Measurements from ENCODE around the gene BCAR1. TPM values are rescaled to one million over a fixed set of nuclear protein-coding genes. Genes with fewer than 3 reads are reported as not detected.
"Not testable (repeated sequence)": the region's sequence is repeated elsewhere in the genome, so short reads cannot be mapped to it uniquely, and the experiment has no call there.

The BCAR1 gene
- total RNA-seq, 1 donor from 2014 or later: 125 TPM

DNA sequence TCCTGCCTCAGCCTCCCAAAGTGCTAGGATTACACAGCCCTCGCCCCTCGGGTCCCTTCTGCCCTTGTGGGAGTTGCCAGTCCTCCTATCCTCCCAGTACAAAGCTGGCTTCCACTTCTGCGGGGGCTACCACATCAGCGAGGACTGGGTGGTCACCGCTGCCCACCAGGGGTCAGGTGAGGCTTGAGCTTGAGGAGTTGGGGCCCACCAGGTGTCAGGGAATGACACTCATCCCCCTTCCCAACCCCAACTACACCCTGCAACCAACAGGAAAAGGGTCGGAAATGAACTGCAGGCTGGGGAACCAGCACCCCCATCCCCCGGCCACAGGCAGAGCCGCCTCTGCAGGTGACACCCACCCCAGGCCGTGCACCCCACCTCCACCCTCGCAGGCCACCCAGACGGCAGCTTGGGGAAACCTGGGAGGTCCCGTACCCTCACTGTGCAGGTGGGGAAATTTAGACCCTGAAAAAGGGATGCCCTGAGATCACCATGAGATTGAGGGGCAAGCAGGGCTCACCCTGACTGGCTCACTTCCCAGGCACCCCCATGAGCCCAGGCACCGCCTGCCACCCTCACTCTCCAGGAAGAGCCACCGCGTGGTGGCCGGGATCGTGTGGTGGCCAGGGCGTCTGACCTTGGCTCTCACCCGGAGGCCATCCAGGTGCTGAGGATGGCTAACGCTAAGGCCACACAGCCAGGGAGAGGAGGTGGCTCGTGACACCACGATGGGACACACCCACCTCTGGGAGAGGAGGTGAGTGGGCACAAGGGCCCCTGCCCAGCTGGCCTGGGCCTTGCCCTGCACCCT, 24.7 kb downstream of the BCAR1 start:
- H3K4me3 ChIP-seq (ENCODE audit: low read depth, low read length): no peak overlapping the region
- DNase-seq (ENCODE audit: low read depth): no peak
- TF ChIP-seq, protein P1, sequence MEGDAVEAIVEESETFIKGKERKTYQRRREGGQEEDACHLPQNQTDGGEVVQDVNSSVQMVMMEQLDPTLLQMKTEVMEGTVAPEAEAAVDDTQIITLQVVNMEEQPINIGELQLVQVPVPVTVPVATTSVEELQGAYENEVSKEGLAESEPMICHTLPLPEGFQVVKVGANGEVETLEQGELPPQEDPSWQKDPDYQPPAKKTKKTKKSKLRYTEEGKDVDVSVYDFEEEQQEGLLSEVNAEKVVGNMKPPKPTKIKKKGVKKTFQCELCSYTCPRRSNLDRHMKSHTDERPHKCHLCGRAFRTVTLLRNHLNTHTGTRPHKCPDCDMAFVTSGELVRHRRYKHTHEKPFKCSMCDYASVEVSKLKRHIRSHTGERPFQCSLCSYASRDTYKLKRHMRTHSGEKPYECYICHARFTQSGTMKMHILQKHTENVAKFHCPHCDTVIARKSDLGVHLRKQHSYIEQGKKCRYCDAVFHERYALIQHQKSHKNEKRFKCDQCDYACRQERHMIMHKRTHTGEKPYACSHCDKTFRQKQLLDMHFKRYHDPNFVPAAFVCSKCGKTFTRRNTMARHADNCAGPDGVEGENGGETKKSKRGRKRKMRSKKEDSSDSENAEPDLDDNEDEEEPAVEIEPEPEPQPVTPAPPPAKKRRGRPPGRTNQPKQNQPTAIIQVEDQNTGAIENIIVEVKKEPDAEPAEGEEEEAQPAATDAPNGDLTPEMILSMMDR (conservative IDR thresholded peaks at IDR 0.05; ENCODE audit: low read depth, low read length): no peak

DNA sequence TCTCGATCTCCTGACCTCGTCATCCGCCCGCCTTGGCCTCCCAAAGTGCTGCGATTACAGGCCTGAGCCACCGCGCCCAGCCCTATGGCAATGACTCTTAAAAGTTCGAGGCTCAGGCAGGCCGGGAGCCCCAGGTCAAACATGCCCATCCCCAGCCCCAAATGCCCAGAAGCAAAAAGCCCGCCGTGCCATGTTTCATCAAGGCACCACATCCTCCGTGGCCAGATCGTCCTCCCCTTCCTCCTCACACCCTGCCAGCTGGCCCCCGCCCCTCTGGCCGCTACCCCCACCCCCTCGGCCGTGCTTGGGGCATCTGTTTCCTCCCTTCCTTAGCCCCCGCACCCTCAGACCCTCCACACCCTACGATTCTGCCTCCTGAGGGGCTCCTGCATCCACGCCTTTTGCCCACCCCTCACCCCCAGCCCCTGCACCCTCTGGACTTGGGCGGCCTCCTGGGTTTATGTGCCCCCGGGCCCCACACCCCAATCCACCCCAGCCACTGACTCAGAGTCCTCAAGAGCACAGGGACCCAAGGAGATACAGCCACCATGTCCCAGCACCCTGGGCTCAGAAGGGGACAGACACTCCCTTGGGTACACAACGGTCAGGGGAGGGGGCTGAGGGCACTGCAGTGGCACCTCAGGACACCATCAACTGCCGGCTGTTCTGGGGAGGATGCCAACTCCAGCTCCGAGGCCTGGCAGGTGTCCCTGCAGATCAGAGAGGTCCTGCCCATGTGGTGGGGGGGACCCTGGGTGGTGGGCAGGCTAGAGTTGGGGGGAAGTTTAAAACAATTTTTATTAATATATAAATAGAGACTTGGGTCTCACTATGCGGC, 25.5 kb downstream of the BCAR1 start:
- DNase-seq (ENCODE audit: low read depth): no peak
- H3K4me3 ChIP-seq (ENCODE audit: low read depth, low read length): no peak overlapping the region
- TF ChIP-seq, protein P1 (conservative IDR thresholded peaks at IDR 0.05; ENCODE audit: low read depth, low read length): no peak

DNA sequence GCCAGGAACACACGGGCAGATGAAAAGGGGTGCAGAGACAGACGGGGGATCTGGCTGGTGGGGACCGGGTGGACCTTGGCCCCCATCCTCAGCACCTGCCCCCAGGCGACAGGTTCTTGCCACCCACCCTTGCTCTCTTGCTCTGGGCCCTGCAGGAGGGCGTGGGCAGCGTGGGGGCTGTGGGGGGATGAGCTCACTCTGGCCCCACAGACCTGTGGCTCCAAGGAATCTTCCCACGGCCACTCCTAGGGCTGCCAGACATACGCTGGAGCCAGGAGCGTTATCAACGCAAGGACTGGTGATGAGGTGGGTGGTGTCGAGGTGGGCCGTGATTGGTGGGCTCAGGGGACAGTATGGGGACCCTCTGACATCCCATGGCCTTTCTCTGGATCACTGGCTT, 26.3 kb downstream of the BCAR1 start:
- H3K4me3 ChIP-seq (ENCODE audit: low read depth, low read length): no peak overlapping the region
- DNase-seq (ENCODE audit: low read depth): no peak
- TF ChIP-seq, protein P1 (conservative IDR thresholded peaks at IDR 0.05; ENCODE audit: low read depth, low read length): no peak

DNA sequence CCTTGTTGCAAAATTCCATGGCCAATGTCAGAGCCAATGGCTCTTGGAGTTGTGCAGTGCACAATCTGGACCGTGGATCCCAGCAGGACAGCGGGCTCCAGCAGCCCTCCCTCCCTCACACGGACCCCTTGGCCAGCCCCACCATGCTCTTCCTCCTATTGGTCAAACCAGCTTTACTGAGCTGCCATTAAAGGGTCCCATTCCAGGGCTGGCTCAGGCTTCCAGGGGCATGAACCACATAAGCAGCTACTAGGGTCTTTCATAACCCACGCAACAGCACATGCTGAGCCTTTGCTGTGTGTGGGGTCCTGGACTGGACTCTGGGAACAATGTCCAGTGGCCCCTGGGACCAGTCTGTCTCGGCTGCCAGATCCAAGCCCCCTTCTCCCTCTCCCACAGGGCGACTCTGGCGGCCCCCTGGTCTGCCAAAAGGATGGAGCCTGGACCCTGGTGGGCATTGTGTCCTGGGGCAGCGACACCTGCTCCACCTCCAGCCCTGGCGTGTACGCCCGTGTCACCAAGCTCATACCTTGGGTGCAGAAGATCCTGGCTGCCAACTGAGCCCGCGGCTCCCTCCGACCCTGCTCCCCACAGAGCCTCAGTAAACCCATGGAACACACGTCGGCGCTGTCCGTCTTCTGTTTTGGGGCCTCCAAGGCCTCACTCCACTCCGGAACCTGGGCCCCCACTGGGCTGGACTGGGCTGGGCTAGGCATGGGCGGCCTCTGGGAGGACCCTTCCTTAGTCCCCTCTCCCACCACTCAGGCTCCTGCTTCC, 26.9 kb downstream of the BCAR1 start:
- TF ChIP-seq, protein P1 (conservative IDR thresholded peaks at IDR 0.05; ENCODE audit: low read depth, low read length): no peak
- H3K4me3 ChIP-seq (ENCODE audit: low read depth, low read length): no peak overlapping the region
- DNase-seq (ENCODE audit: low read depth): no peak

DNA sequence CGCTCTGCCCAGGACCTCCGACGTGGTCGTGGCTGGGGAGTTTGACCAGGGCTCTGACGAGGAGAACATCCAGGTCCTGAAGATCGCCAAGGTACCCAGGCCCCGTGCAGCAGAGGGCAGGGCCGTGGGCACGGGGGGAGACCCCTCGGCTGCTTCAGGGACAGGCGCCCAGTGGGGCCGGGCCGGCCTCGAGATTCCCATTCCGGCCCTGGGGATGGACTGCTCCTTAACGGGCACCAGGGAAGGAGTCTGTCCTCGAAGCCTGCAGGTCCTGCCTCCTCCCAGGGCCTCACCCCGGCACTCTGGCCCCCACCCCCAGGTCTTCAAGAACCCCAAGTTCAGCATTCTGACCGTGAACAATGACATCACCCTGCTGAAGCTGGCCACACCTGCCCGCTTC, 28.3 kb downstream of the BCAR1 start:
- not testable (repeated sequence) for H3K4me3 ChIP-seq (ENCODE audit: low read depth, low read length); DNase-seq (ENCODE audit: low read depth)

DNA sequence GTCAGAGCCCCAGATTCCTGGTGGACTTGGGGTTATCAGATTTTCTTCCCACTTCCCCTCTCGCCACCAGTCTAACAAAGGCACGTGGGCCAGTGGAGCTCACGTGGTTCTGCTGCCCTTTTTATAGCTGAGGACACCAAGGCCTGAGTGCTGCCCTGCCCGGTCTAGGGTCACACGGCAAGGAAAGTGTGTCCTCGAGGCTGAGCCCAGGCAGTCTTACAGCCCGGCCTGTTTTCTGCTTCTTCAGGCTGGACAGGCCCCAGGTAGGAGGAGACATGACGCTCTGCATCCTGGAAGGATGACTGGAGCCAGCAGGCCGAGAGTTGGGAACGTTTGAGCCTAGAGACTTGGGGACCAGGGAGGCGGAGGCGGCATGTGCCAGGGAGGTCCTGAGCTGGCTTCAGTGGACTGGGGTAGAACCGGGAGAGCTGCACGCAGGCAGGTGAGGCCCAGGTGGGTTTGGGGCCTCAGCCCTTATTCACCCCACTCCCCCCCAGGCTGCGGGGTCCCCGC, 29.1 kb downstream of the BCAR1 start:
- no peak overlapping the region for H3K4me3 ChIP-seq (ENCODE audit: low read depth, low read length)
- TF ChIP-seq, protein P1 (conservative IDR thresholded peaks at IDR 0.05; ENCODE audit: low read depth, low read length): no peak
- no peak for DNase-seq (ENCODE audit: low read depth)

DNA sequence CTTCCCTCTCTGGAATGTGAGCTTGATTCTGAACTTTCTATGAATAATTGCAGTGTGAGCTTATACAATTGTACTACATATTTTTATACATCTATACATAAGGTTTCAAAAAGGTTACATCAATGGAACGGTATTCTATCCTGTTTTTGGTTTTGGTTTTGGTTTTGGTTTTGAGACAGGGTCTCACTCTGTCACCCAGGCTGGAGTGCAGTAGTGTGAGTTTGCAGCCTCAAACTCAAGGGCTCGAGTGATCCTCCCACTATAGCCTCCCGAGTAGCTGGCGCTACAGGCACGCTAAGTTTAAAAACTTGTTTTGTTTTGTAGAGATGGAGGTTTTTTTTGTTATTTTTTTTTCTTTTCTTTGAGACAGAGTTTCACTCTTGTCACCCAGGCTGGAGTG, 31.6 kb downstream of the BCAR1 start:
- no peak overlapping the region for H3K4me3 ChIP-seq (ENCODE audit: low read depth, low read length)
- DNase-seq (ENCODE audit: low read depth): no peak
- TF ChIP-seq, protein P1 (conservative IDR thresholded peaks at IDR 0.05; ENCODE audit: low read depth, low read length): no peak
